GM23248 (cell line): ENCODE measurements around the gene ATP8A2.

Experiments
- EZH2 ChIP-seq: fragments of 200-600 bp; sonication (generic); IDR thresholded peaks from 2 replicates; pipeline ENCODE4 v1.6.1; 2018; ENCODE audit warnings: antibody characterized with exemption, mild to moderate bottlenecking; ENCODE audit not compliant: insufficient read depth, poor library complexity, severe bottlenecking
- EZH2phosphoT487 ChIP-seq: fragments of 200-600 bp; sonication (generic); IDR thresholded peaks from 2 replicates; pipeline ENCODE4 v1.6.1; 2018; ENCODE audit warnings: antibody characterized with exemption, moderate library complexity, mild to moderate bottlenecking, low read depth; ENCODE audit not compliant: insufficient read depth

DNA sequence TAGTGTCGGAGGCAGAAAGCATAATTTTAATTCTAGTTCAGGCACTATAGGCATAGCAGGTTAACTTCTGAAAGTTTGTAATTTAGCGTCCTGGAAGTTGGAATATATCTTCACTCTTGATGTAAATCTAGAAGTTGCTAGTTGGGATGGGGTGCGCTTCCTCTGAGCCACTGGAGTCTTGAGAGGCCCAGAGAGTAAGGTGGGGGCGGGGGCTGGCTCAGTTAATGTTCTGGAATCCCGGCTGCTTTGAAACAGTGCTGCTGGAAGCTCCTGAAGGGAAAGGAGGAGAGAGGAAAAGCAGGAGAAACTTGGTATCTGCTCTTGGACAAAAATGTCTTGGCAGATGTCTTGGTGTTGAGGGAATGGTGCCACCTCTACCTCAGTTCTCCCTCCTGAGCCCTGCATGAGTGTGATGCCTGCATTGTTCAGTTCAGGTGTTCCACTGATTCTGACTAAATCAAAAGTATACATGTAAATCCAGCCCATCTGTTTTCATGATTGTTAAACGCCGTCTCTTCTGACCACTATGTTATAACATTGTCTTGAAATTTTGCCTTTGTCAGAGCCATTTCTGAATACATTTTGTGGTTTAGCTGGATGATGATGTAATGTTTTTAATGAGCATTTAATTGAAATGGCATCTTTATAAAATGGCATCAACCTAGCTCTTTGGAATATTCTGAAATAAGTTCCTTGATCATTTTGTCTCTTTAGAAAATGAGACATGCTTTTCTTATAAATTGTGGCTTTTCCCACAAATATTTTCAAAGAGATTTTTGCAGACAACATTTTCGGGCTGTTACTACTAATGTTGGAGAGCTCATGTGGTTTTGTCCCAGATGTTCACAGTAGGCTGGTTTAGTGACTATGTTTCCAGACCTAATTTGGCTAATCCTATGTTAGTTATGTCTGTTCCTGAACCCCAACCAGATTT, 477.3 kb downstream of the ATP8A2 start:
- TF ChIP-seq EZH2 (no peak), EZH2phosphoT487 (no peak)
